ENCODE measurements around the gene ANO3. TPM values are rescaled to one million over a fixed set of nuclear protein-coding genes. Genes with fewer than 3 reads are reported as not detected.

Gene ANO3
- total RNA-seq, 2 experiments from 2014 or later: not detected

- peaks cover 1% of the 10 kb centered on the region for H3K9me3 Mint-ChIP-seq
- no peaks in the 10 kb centered on the region for H3K4me1 Mint-ChIP-seq
- H3K27ac Mint-ChIP-seq: no peak overlapping the region
- H3K36me3 Mint-ChIP-seq: no peaks in the 10 kb centered on the region
- POLR2A ChIA-PET: no interaction called here
- H3K27me3 Mint-ChIP-seq: no peaks in the 10 kb centered on the region
- DNase-seq: no peak
- ATAC-seq (ENCODE audit: low read depth): no peak
- no peak overlapping the region for H3K4me3 Mint-ChIP-seq
Measured at GRCh38 chr11:26550022-26550421, 218.1 kb downstream of the ANO3 start.

- H3K36me3 Mint-ChIP-seq: no peaks in the 10 kb centered on the region
- DNase-seq (no peak), ATAC-seq (ENCODE audit: low read depth) (no peak)
- POLR2A ChIA-PET: no interaction called here
- H3K4me3 Mint-ChIP-seq: no peak overlapping the region
- no peaks in the 10 kb centered on the region for H3K4me1 Mint-ChIP-seq
- H3K9me3 Mint-ChIP-seq: no peaks in the 10 kb centered on the region
- no peaks in the 10 kb centered on the region for H3K27me3 Mint-ChIP-seq
- no peak overlapping the region for H3K27ac Mint-ChIP-seq
Measured at GRCh38 chr11:26551186-26551801, 219.4 kb downstream of the ANO3 start.

- Mint-ChIP-seq H3K36me3 (no peaks in the 10 kb centered on the region), H3K27me3 (no peaks in the 10 kb centered on the region), H3K27ac (no peak overlapping the region), H3K4me1 (no peaks in the 10 kb centered on the region), H3K4me3 (no peak overlapping the region), H3K9me3 (no peaks in the 10 kb centered on the region)
- POLR2A ChIA-PET: no interaction called here
- ATAC-seq (ENCODE audit: low read depth) (no peak), DNase-seq (no peak)
Measured at GRCh38 chr11:26553182-26553581, 221.3 kb downstream of the ANO3 start.

GRCh38 chr11:26554455-26554854, 222.5 kb downstream of the ANO3 start:
- no peaks in the 10 kb centered on the region for H3K9me3 Mint-ChIP-seq
- ATAC-seq (ENCODE audit: low read depth) (no peak), DNase-seq (no peak)
- no peaks in the 10 kb centered on the region for H3K36me3 Mint-ChIP-seq
- POLR2A ChIA-PET: no interaction called here
- H3K27ac Mint-ChIP-seq: no peak overlapping the region
- no peaks in the 10 kb centered on the region for H3K27me3 Mint-ChIP-seq
- no peaks in the 10 kb centered on the region for H3K4me1 Mint-ChIP-seq
- H3K4me3 Mint-ChIP-seq: no peak overlapping the region

GRCh38 chr11:26556582-26556981, 224.7 kb downstream of the ANO3 start:
- Mint-ChIP-seq H3K36me3 (no peaks in the 10 kb centered on the region), H3K4me3 (no peak overlapping the region), H3K27ac (no peak overlapping the region), H3K9me3 (no peaks in the 10 kb centered on the region), H3K27me3 (no peaks in the 10 kb centered on the region), H3K4me1 (no peaks in the 10 kb centered on the region)
- POLR2A ChIA-PET: no interaction called here
- ATAC-seq (ENCODE audit: low read depth) (no peak), DNase-seq (no peak)

GRCh38 chr11:26557666-26558065, 225.7 kb downstream of the ANO3 start:
- POLR2A ChIA-PET: no interaction called here
- DNase-seq: no peak

GRCh38 chr11:26558190-26558589, 226.3 kb downstream of the ANO3 start:
- H3K9me3 Mint-ChIP-seq: no peaks in the 10 kb centered on the region
- ATAC-seq (ENCODE audit: low read depth) (no peak), DNase-seq (no peak)
- H3K36me3 Mint-ChIP-seq: no peaks in the 10 kb centered on the region
- H3K4me1 Mint-ChIP-seq: no peaks in the 10 kb centered on the region
- POLR2A ChIA-PET: no interaction called here
- H3K27me3 Mint-ChIP-seq: no peaks in the 10 kb centered on the region
- no peak overlapping the region for H3K27ac Mint-ChIP-seq
- H3K4me3 Mint-ChIP-seq: no peak overlapping the region

More at GRCh38 chr11:26557666-26558065, 225.7 kb downstream of the ANO3 start:
- Mint-ChIP-seq H3K4me3 (no peak overlapping the region), H3K36me3 (no peaks in the 10 kb centered on the region), H3K9me3 (no peaks in the 10 kb centered on the region), H3K27ac (no peak overlapping the region), H3K4me1 (no peaks in the 10 kb centered on the region), H3K27me3 (no peaks in the 10 kb centered on the region)
- no peak for ATAC-seq (ENCODE audit: low read depth)

GRCh38 chr11:26569646-26570045, 237.7 kb downstream of the ANO3 start:
- Mint-ChIP-seq H3K27me3 (no peaks in the 10 kb centered on the region), H3K27ac (no peak overlapping the region), H3K4me1 (no peaks in the 10 kb centered on the region), H3K36me3 (no peaks in the 10 kb centered on the region), H3K9me3 (no peaks in the 10 kb centered on the region), H3K4me3 (no peak overlapping the region)
- POLR2A ChIA-PET: no interaction called here
- no peak for DNase-seq
- no peak for ATAC-seq (ENCODE audit: low read depth)

GRCh38 chr11:26571861-26572654, 240.1 kb downstream of the ANO3 start, which contains the start of gene MUC15:
TSS of gene MUC15 (minus strand) at chr11:26572263. CDS start at chr11:26567094, 5,169 bp downstream.
- Mint-ChIP-seq H3K36me3 (no peaks in the 10 kb centered on the region), H3K27me3 (no peaks in the 10 kb centered on the region), H3K9me3 (no peaks in the 10 kb centered on the region), H3K27ac (no peak within 1 kb of the TSS), H3K4me3 (no peak within 1 kb of the TSS), H3K4me1 (no peaks in the 10 kb centered on the region)
- DNase-seq (no peak), ATAC-seq (ENCODE audit: low read depth) (no peak)
- POLR2A ChIA-PET: no interaction called here

- no peak overlapping the region for H3K27ac Mint-ChIP-seq
- no peak for DNase-seq
- H3K4me1 Mint-ChIP-seq: no peaks in the 10 kb centered on the region
- no peak overlapping the region for H3K4me3 Mint-ChIP-seq
- no peaks in the 10 kb centered on the region for H3K27me3 Mint-ChIP-seq
- H3K36me3 Mint-ChIP-seq: no peaks in the 10 kb centered on the region
- POLR2A ChIA-PET: no interaction called here
- no peaks in the 10 kb centered on the region for H3K9me3 Mint-ChIP-seq
- ATAC-seq (ENCODE audit: low read depth): no peak
Measured at GRCh38 chr11:26572770-26573402, 241.0 kb downstream of the ANO3 start.

GRCh38 chr11:26573896-26574295, 242.0 kb downstream of the ANO3 start:
- DNase-seq: no peak
- H3K36me3 Mint-ChIP-seq: no peaks in the 10 kb centered on the region
- no peaks in the 10 kb centered on the region for H3K9me3 Mint-ChIP-seq
- no peak overlapping the region for H3K27ac Mint-ChIP-seq
- H3K4me3 Mint-ChIP-seq: no peak overlapping the region
- POLR2A ChIA-PET: no interaction called here
- no peak for ATAC-seq (ENCODE audit: low read depth)
- H3K27me3 Mint-ChIP-seq: no peaks in the 10 kb centered on the region
- H3K4me1 Mint-ChIP-seq: no peaks in the 10 kb centered on the region

- Mint-ChIP-seq H3K36me3 (no peaks in the 10 kb centered on the region), H3K27ac (no peak overlapping the region), H3K4me3 (no peak overlapping the region), H3K4me1 (no peaks in the 10 kb centered on the region), H3K9me3 (no peaks in the 10 kb centered on the region), H3K27me3 (no peaks in the 10 kb centered on the region)
- POLR2A ChIA-PET: no interaction called here
- ATAC-seq (ENCODE audit: low read depth) (no peak), DNase-seq (no peak)
Measured at GRCh38 chr11:26575946-26576345, 244.0 kb downstream of the ANO3 start.

- H3K9me3 Mint-ChIP-seq: no peaks in the 10 kb centered on the region
- no peaks in the 10 kb centered on the region for H3K36me3 Mint-ChIP-seq
- ATAC-seq (ENCODE audit: low read depth) (no peak), DNase-seq (no peak)
- no peaks in the 10 kb centered on the region for H3K27me3 Mint-ChIP-seq
- H3K4me3 Mint-ChIP-seq: no peak overlapping the region
- POLR2A ChIA-PET: no interaction called here
- H3K27ac Mint-ChIP-seq: no peak overlapping the region
- no peaks in the 10 kb centered on the region for H3K4me1 Mint-ChIP-seq
Measured at GRCh38 chr11:26578998-26579661, 247.2 kb downstream of the ANO3 start.
